NCI-H460 (cell line): ENCODE measurements around the gene MAGED1. TPM values are rescaled to one million over a fixed set of nuclear protein-coding genes. Genes with fewer than 3 reads are reported as not detected.

Source experiments
- DNase-seq: peaks from one replicate; pipeline ENCODE4 v3.0.0-alpha.2; 2016; ENCODE audit warnings: low read depth; ENCODE audit errors: extremely low read depth
- polyA plus RNA-seq: library from polyadenylated mRNA; depleted of rRNA; stranded (reverse); fragments of >200 nt; gene quantifications from 2 replicates; pipeline ENCODE4 v1.2.3, GENCODE V29; 2014; cell fraction: nucleus; rRNA removed
- total RNA-seq: library from RNA; depleted of rRNA; stranded (reverse); fragments of >200 nt; shearing (Covaris generic); gene quantifications from 2 replicates; pipeline ENCODE4 v1.2.3, GENCODE V29; 2014; rRNA removed

MAGED1 gene, protein sequence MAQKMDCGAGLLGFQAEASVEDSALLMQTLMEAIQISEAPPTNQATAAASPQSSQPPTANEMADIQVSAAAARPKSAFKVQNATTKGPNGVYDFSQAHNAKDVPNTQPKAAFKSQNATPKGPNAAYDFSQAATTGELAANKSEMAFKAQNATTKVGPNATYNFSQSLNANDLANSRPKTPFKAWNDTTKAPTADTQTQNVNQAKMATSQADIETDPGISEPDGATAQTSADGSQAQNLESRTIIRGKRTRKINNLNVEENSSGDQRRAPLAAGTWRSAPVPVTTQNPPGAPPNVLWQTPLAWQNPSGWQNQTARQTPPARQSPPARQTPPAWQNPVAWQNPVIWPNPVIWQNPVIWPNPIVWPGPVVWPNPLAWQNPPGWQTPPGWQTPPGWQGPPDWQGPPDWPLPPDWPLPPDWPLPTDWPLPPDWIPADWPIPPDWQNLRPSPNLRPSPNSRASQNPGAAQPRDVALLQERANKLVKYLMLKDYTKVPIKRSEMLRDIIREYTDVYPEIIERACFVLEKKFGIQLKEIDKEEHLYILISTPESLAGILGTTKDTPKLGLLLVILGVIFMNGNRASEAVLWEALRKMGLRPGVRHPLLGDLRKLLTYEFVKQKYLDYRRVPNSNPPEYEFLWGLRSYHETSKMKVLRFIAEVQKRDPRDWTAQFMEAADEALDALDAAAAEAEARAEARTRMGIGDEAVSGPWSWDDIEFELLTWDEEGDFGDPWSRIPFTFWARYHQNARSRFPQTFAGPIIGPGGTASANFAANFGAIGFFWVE
- total RNA-seq: 35.7 and 49.2 TPM in 2 replicates
- polyA plus RNA-seq: 63.9 and 72.7 TPM in 2 replicates

DNA sequence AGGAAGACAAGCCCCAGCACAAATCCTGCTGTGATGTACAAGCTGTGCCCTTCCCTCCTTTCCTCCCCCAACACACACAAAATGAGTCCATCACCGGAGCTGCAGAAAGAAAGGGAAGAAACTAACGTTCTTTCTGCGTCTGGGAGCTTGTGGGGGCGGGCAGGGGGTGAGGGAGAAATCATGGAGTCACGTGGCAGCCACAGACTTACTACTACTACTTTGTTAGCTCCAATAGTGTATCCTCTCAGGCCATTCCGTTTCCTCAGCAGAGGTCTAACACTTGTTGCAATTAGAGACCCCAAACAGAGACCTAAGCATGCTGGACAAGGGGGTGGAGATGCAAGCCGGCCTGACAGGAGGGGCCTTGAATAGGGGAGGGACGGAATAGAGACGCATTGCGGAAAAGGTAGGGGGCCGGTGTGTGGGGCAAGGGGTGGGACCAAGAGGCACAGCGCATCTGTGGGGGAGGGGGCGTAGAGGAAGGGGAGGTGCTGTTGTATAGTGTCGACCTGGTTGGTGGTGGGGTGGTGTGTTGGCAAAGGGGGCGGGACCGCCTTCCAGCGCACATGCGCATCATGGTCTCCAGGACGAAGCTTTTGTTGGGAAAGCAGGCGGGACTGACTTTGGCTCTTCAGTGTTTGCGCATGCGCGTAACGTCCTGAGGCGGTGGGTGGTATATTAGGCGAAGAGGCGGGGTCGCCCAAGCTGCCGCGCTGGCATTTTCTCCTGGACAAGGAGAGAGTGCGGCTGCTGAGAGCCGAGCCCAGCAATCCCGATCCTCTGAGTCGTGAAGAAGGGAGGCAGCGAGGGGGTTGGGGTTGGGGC lies at the start of gene MAGED1:
Gene MAGED1, plus strand, starts transcription at position 703 of the 825 bp plus-strand sequence. CDS start 682 bp downstream, outside the sequence.
- DNase-seq: peak; percentile 94

DNA sequence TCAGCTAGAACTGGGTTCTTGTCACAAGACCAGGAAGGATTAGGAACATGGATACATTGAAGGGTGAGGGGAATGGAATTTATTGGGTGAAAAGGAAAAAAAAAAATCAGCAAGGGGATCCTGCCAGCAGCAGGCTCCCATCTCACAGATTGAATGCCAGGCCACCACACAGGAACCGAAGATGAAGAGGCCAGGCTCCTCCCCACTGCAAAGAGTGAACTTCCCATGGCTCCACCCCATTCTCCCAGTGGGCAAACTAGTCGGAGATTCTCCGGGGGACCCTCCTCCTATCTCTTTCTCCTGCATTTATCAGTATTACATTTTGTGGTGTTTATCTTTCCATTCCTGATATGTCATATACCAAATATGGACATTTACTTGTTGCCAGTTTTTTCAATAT lies 46.0 kb upstream of the MAGED1 start:
- no peak for DNase-seq

DNA sequence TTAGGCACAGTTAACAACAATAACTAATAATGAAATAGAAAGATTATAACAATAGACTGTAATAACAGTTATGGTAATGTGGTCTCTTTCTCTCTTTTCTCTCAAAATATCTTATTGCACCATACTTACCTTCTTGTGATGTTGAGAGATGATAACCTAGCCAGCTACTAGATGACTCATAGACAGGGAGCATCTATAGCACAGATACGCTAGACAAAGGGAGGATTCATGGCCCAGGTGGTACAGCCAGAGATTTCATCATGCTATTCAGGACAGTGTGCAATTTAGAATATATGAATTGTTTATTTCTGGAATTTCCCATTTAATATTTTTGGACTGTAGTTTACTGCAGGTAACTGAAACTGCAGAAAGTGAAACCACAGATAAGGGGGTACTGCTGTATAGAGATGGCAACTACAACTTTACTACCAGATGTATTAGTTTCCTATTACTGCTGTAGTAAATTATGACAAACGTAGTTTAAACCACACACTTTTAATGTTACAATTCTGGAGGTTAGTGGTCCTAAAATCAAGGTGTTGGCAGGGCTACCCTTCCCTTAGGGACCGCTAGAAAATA lies 41.8 kb upstream of the MAGED1 start:
- no peak for DNase-seq

DNA sequence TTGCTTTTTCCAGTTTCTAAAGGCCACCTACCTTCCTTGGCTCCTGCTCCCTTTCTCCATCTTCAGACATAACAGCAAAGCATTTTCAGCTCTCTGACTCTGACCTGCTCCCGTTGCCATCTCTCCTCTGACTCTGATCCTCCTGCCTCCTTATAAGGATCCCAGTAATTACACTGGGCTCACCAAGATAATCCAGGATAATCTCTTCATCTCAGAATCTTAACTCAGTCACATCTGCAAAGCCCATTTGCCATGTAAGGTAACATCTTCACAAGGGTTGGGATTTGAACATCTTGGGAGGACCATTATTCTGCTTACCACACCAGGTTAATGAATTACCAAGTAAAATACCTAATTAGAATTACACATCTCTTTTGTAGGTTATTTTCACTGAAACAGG lies 41.3 kb upstream of the MAGED1 start:
- DNase-seq: no peak

DNA sequence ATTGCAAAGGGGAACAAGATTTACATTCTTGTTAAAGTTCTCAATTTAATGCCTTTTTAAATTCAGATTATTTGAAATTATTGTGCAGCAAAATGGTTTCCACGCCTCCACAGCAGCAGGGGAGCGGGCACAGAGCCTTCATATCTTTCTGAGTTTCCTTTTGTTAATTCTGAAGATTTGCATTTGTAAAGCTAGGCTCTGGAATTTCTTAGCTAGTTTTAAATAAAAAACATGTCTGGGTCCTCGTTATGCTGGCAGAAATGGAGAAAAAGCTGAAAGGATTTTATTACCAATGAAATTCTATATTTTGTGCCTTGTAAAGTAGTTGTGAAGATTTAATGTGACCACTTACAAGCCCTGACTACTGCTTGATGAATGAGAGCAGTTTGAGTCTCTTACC lies 40.8 kb upstream of the MAGED1 start:
- DNase-seq: no peak

DNA sequence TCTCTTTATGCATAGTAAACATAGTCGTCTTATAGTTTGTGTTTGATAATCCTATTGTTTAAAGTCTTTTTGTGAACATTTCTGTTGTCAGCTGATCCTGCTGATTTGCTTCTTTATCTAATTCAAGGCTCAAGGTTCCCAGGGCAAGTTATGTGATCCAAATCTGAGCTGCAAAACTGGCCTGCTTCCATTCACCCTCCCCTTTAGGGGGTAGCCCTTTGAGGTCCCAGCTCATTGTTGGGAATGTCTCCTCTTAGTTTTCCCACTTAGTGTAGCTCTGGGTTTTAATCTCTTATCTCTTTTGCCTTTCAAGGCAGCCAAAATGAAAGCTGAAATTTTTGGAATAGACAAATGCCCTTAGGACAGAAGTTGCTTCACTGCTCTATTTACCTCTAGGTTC lies 40.2 kb upstream of the MAGED1 start:
- DNase-seq: no peak

DNA sequence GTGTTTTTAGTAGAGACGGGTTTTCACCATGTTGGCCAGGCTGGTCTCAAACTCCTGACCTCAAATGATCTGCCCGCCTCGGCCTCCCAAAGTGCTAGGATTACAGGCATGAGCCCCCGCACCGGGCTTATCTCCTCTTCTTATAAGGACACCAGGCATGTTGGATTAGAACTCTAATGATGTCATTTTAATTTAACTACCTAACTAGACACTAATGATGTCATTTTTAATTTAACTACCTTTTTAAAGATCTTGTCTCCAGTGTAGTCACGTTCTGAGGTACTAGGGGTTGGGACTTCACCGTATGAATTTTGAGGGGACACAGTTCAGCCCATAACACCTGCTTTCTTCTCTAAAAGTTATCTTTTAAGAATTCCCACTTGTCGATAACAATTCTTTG lies 37.7 kb upstream of the MAGED1 start:
- DNase-seq: no peak

DNA sequence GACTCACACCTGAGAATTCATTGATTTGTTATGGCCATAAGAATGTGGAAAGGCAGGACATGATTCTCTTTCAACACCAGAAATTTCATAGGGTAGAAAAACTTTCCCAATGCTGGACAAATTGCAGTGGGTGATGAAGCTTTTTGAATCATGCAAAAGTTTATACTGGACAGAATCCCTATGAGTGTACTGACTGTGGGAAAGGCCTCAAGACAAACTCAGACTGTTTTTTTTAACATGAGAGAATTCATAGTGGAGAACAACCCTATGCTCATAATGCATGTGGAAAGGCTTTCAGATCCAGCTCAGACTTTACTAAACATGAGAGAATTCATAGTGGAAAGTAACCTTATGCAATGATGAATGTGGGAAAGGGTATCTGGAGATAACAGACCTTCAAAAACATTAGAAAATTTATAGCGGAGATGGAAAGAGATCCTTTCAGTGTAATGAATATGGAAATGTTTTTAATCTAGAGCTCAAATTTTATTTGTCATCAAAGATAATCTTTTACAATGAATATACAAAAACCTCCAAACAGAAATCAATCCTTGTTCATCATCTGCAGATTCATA lies 36.2 kb upstream of the MAGED1 start:
- DNase-seq: no peak

DNA sequence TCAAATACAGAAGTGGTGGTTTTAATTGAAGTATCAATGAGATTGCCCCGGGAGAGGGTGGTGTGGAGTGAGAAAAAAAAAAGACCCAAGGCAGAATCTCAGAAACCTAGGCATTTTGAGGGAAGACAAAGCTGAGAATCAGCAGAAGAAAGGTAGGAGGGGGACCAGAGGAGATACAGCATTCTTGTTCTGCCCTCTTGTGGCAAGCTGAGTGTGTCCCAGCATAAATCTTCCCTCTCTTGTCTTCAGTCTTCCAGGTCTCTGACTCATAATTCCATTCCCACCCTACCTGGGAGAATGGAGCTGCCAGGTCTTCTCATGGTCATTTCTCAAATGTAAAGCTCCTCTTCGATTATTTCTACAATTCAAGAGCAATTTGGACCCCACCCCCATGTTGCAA lies 32.7 kb upstream of the MAGED1 start:
- DNase-seq: no peak

DNA sequence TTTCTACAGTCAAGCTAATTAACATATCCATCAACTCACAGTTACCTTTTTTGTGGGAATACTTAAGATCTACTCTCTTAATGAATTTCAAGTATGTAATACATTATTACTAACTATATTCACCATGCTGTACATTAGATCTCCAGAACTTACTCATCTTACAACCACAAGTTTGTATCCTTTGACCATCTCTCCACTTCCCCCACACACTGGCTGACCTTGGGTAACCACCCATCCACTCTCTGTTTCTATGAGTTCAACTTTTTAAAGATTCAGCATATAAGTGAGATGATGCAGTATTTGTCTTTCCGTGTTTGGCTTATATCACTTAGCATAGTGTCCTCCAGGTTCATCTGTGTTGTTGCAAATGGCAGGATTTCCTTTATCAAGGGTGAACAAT lies 30.5 kb upstream of the MAGED1 start:
- DNase-seq: no peak

DNA sequence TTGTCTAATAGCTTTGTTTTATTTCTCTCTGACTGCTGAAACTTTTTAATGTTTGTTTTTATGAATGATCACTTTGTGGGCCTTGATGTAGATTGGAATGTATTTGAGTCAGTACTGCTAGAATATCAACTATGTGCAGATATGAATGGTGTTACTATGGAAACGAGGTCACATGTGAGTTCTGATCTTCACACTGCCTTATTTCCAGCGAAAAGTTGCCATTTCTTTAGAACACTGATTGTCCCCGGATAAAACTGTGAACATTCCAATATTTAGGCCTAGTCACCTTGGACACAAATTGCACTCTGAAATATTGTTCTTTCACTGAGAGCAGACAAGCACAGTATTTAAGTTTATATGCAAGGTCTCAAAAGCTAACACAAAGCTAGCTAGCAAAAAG lies 27.2 kb upstream of the MAGED1 start:
- DNase-seq: no peak

DNA sequence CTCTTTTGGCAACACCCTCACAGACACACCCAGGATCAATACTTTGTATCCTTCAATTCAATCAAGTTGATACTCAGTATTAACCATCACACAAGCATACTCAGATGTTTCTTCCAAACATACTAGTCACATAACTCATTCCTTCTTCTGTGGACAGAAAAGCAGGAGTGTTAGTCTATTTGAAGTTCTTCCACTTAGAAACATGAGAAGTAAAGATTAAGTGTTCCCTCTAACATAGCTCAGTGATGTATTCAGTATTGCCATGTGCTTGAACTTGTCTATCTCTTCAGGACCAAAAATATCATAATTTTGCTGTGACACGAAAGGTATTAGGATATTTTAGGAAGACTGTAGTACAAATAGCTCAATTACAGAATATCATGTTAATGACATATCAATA lies 25.8 kb upstream of the MAGED1 start:
- no peak for DNase-seq

DNA sequence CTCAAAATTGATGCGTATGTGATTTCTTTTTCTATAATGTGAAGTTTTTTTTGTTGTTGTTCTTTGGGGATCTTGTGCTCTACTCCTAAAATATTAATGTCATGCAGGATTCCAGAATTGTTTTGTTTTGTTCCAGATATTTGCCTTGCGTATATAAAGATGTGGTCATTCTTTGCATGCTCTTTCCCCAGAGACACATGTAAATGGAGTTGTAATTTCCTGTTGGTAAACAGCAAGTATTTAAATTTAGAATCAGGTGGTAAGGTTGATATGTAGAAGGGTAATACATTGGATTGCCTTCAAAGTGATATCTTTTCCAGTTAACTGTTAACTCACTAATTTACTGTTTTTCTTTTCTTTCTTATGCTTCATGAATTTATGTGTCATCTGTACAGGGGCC lies 23.1 kb upstream of the MAGED1 start:
- DNase-seq: no peak

DNA sequence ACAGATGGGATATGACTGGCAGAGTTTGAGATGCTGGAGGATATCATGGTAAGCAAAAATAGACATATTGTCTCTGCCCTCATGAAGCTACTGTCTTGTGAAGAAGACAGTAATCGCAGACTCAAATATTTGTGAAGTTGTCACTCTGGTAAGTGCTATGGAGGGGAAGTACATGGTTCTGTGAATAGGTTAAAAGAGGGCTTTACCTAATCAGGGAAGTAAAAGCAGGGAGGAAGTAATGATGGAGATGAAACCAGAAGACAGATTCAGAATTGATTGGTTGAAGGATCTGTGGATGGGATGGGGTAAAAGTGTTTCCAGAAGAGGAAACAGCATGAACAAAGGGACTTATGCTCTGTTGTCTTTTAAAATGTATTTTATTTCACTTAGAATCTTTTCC lies 19.3 kb upstream of the MAGED1 start:
- no peak for DNase-seq

DNA sequence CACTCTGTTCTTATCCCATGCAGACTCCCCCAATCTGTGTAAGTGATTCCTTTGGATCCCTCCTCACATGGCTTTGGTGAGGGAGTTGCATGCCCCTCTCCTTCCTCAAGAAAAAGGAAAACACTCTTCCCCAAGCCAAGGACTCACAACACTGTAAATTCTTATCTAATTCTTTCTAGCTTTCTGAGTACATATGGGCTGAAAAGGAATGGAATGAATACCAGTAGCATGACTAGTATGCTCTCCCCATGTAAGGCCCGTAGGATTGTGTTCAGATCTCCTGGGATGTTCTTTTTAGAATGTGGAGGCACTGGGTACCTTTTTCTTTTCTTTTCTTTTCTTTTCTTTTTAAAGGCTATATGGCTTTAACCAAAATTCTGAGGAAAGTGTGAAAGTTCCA lies 17.0 kb upstream of the MAGED1 start:
- no peak for DNase-seq

DNA sequence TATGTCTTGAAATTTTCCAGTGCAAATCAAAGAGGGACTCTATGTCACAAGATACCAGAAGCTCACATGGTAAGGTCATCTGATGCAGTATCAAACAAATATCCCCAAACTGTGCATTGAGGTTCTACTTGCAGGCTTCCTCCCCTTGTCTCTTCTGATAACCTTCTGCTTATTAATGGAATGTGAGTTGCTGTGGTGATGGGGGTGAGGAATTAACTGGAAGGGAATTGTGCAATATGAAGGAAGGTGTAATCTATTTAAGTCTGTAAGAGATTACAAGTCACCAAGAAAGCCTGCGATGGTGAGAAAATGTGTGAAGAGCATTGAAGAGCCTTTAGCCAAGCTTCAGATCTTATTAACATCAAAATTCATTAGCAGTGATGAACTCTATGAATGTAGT lies 15.4 kb upstream of the MAGED1 start:
- no peak for DNase-seq

DNA sequence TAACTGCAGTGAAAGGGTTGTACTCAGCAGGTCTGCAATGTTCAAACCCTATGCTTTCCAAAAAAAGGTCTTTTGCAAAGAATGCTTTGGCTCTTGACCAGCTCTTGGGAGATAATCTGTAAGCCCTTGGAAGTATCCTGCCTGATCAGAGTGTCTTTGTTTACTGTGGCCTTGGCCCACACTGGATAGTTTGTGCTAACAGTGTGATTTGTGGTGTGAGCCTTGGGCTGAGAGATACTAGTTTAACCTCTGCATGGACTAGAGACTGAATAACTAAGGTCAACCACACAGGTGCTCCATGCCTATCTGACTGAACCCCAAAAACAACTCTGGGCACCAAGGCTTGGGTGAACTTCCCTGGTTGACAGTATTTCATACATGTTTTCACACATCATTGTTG lies 3.6 kb upstream of the MAGED1 start:
- no peak for DNase-seq

DNA sequence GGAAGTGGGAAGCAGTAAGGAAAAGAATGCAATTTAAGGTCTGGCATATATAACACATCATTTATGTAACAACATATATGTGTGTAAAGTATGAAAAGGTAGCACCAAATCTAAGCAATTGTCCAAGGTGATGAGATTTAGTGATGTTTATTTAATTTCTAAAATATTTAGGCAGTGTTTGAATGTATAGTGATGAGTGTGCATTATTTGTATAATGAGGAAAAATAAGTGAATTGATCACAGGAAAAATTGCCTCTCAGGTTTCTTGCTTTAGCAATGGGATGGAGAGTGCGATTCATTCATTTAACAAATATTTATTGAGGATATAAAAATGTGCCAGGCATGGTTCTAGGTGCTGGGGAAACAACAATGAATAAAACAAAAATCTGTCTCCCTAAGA lies 2.2 kb upstream of the MAGED1 start:
- DNase-seq: no peak

DNA sequence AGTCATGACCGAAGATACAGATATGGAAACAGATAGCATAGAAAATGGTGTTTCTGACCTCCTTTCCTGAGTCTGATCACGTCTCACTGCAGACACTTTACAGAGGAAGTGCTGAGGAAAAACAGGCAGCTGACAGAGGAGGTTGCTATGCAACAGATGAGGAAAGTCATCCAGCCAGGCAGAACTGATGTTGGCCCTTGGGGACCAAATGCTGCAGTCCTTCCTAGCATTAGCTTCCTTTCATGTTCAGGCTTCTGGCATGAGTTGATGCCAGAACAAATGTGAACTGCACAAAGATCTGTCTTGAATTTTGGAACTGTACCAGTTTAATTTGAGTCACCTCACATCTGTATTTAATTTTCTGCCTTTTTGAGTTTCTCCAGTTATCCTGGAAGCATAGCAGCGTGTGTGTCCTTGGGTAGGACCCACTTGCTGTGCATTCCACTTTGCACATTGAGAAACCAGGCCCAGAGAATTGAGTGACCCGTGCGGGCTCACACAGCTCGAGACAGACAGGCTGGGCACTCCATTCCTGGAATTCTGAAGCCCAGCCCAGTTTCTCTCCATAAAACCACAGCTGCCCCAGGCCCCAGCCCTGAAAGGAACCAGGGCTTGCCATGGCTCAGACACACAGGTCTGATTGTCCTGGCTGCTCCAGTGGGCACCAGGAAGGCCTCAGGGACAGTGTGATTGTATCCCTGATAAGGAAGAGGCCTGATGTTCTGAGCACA lies 1.4 kb upstream of the MAGED1 start:
- no peak for DNase-seq
